Osteoblast (primary cell): ENCODE data around the gene ARMC9. TPM values are rescaled to one million over a fixed set of nuclear protein-coding genes. Genes with fewer than 3 reads are reported as not detected.
A peak's percentile ranks its signal among the peaks of the same experiment; 100 is the strongest.

Source experiments
- DNase-seq: peaks from one replicate; pipeline ENCODE4 v3.0.0; 2011; ENCODE audit warnings: low spot score, mixed read lengths; ENCODE audit not compliant: insufficient read length; ENCODE audit errors: missing footprints
- H2AFZ ChIP-seq: 2 replicates; pipeline ENCODE4 v1.6.0; 2011; ENCODE audit warnings: mild to moderate bottlenecking, low read length
- H3K27ac ChIP-seq: 2 replicates; pipeline ENCODE4 v1.5.1; 2011; ENCODE audit warnings: mild to moderate bottlenecking, low read depth, low read length, moderate library complexity
- H3K27me3 ChIP-seq: 2 replicates; pipeline ENCODE4 v1.6.0; 2012; ENCODE audit warnings: mild to moderate bottlenecking, control low read depth, inconsistent platforms, low read length, moderate library complexity; ENCODE audit not compliant: insufficient read depth
- H3K36me3 ChIP-seq: 2 replicates; pipeline ENCODE4 v1.5.1; 2011; ENCODE audit warnings: mild to moderate bottlenecking, low read length, control low read depth, moderate library complexity; ENCODE audit not compliant: insufficient read depth
- H3K4me1 ChIP-seq: 2 replicates; pipeline ENCODE4 v1.5.1; 2011; ENCODE audit warnings: mild to moderate bottlenecking, low read length, control low read depth, moderate library complexity; ENCODE audit not compliant: insufficient read depth
- H3K4me2 ChIP-seq: 2 replicates; pipeline ENCODE4 v1.6.0; 2011; ENCODE audit warnings: mild to moderate bottlenecking, low read length; ENCODE audit not compliant: insufficient read depth
- H3K4me3 ChIP-seq: fragments of 200-600 bp; sonication (generic); 3 replicates; pipeline ENCODE4 v1.5.1; 2012; ENCODE audit warnings: mild to moderate bottlenecking, low read length, inconsistent platforms; ENCODE audit not compliant: insufficient read depth
- H3K79me2 ChIP-seq: 2 replicates; pipeline ENCODE4 v1.6.0; 2012; ENCODE audit warnings: mild to moderate bottlenecking, low read length, control low read depth, inconsistent platforms; ENCODE audit not compliant: insufficient read depth
- H3K9me3 ChIP-seq: 2 replicates; pipeline ENCODE4 v1.5.1; 2011; ENCODE audit warnings: low read depth, low read length, control low read depth
- H4K20me1 ChIP-seq: 2 replicates; pipeline ENCODE4 v1.6.0; 2012; ENCODE audit warnings: mild to moderate bottlenecking, low read length, control low read depth; ENCODE audit not compliant: insufficient read depth
- total RNA-seq: library from RNA; depleted of rRNA; stranded (reverse); fragments of >200 nt; gene quantifications from 2 replicates; pipeline ENCODE4 v1.2.3, GENCODE V29; 2012
- TF ChIP-seq, protein P1 (sequence below): IDR thresholded peaks from 2 replicates; pipeline ENCODE4 v1.5.1; 2011; ENCODE audit warnings: mild to moderate bottlenecking, low read depth, low read length, moderate library complexity; ENCODE audit errors: extremely low read depth

The ARMC9 gene
- total RNA-seq, 1 donor: 221 TPM

DNA sequence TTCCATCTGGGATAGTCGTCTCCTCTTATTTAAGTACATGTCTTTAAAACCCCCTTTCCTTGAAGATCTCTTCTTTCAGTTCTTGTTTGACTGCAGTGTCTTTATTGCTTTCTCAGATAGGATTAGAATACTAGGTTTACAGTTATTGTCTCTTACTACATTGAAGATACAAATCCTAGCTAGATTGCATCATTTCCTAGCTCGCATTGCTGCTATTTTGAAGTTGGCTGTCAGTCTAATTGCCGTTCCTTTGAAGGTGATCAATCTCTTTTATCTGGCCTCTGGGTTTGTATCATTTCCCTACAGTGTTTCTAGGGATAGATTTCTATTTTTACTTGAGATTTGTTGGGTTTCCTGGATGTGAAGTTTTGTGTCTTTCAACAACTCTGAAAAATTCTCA is 20.9 kb downstream of the ARMC9 start:
- TF ChIP-seq, protein P1, sequence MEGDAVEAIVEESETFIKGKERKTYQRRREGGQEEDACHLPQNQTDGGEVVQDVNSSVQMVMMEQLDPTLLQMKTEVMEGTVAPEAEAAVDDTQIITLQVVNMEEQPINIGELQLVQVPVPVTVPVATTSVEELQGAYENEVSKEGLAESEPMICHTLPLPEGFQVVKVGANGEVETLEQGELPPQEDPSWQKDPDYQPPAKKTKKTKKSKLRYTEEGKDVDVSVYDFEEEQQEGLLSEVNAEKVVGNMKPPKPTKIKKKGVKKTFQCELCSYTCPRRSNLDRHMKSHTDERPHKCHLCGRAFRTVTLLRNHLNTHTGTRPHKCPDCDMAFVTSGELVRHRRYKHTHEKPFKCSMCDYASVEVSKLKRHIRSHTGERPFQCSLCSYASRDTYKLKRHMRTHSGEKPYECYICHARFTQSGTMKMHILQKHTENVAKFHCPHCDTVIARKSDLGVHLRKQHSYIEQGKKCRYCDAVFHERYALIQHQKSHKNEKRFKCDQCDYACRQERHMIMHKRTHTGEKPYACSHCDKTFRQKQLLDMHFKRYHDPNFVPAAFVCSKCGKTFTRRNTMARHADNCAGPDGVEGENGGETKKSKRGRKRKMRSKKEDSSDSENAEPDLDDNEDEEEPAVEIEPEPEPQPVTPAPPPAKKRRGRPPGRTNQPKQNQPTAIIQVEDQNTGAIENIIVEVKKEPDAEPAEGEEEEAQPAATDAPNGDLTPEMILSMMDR: no peak
- DNase-seq: no peak
- Histone ChIP-seq H3K9me3 (no peaks in the 10 kb centered on the region), H3K36me3 (peaks cover 91% of the 10 kb centered on the region), H3K4me2 (no peak overlapping the region), H3K4me1 (no peaks in the 10 kb centered on the region), H3K27ac (no peak overlapping the region), H3K79me2 (no peaks in the 10 kb centered on the region), H2AFZ (no peak overlapping the region), H3K27me3 (no peaks in the 10 kb centered on the region), H4K20me1 (no peaks in the 10 kb centered on the region), H3K4me3 (no peak overlapping the region)

DNA sequence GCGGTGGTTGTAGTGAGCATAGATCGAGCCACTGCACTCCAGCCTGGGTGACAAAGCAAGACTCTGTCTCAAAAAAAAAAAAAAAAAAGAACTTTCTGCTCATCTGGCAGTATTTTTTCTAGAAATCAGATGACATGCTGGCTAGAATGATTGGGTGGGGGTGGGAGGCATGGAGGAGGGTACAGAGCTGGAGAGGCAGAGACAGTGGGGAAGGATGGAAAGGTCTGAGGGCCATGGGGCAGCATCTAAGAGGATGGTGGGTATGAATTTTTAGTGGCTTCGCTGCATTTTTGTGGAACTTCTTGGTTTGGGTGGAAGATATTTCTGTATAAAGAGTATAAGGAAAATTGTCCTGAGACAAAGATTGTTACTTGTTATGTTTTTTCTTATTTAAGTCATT is 23.3 kb downstream of the ARMC9 start:
- H2AFZ ChIP-seq: no peak overlapping the region
- H3K27ac ChIP-seq: peak overlapping the region; percentile 18
- no peak overlapping the region for H3K4me2 ChIP-seq

GRCh38 chr2:231222318-231223000 is 24.0 kb downstream of the ARMC9 start:
- no peaks in the 10 kb centered on the region for H4K20me1 ChIP-seq
- H3K27me3 ChIP-seq: no peaks in the 10 kb centered on the region
- no peaks in the 10 kb centered on the region for H3K9me3 ChIP-seq
- H3K36me3 ChIP-seq: peaks cover 72% of the 10 kb centered on the region
- H2AFZ ChIP-seq: no peak overlapping the region
- DNase-seq: peak; percentile 6
- peak overlapping the region; percentile 31 for H3K27ac ChIP-seq
- H3K4me1 ChIP-seq: peaks cover 1% of the 10 kb centered on the region
- no peaks in the 10 kb centered on the region for H3K79me2 ChIP-seq
- TF ChIP-seq, protein P1: no peak
- H3K4me2 ChIP-seq: no peak overlapping the region
- no peak overlapping the region for H3K4me3 ChIP-seq

More for the DNA sequence above, 23.3 kb downstream of the ARMC9 start:
- H3K4me1 ChIP-seq: no peaks in the 10 kb centered on the region
- no peaks in the 10 kb centered on the region for H3K79me2 ChIP-seq
- no peaks in the 10 kb centered on the region for H3K9me3 ChIP-seq
- H3K27me3 ChIP-seq: no peaks in the 10 kb centered on the region
- H4K20me1 ChIP-seq: no peaks in the 10 kb centered on the region
- peaks cover 79% of the 10 kb centered on the region for H3K36me3 ChIP-seq
- no peak overlapping the region for H3K4me3 ChIP-seq
- no peak for DNase-seq
- TF ChIP-seq, protein P1: no peak

DNA sequence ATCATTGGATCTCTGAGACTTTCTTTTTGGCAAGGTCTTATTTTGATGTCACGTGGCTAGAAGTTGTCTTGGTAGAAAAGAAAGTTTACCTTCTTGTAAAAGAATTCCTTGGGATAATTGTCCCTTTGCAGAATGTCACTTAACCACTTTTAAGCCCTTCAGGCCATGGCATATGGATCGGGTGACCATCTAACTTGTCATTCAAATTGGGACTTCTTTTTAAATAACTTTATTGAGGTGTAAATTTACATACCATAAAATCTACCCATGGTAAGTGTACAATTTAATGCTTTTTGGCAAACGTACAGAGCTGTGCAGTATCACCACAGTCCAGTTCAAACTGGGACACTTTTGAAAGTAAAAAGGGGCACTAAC is 24.6 kb downstream of the ARMC9 start:
- TF ChIP-seq, protein P1: no peak
- H3K4me3 ChIP-seq: no peak overlapping the region
- H3K27ac ChIP-seq: peak overlapping the region; percentile 31
- H3K4me2 ChIP-seq: no peak overlapping the region
- H4K20me1 ChIP-seq: no peaks in the 10 kb centered on the region
- DNase-seq: no peak
- H3K27me3 ChIP-seq: no peaks in the 10 kb centered on the region
- no peak overlapping the region for H2AFZ ChIP-seq
- peaks cover 69% of the 10 kb centered on the region for H3K36me3 ChIP-seq
- no peaks in the 10 kb centered on the region for H3K79me2 ChIP-seq
- no peaks in the 10 kb centered on the region for H3K9me3 ChIP-seq
- H3K4me1 ChIP-seq: peaks cover 3% of the 10 kb centered on the region
